HG03575 (cell line): ENCODE measurements around the gene EXOC4.
"Not testable (repeated sequence)": the region's sequence is repeated elsewhere in the genome, so short reads cannot be mapped to it uniquely, and the experiment has no call there.

Experiments used
- ATAC-seq: cut with Tn5 transposase; IDR thresholded peaks from one replicate; pipeline ENCODE4 v1.9.1; 2021; ENCODE audit not compliant: unreplicated experiment, insufficient number of reproducible peaks, low FRiP score; ENCODE audit errors: extremely low read depth

The EXOC4 gene

DNA sequence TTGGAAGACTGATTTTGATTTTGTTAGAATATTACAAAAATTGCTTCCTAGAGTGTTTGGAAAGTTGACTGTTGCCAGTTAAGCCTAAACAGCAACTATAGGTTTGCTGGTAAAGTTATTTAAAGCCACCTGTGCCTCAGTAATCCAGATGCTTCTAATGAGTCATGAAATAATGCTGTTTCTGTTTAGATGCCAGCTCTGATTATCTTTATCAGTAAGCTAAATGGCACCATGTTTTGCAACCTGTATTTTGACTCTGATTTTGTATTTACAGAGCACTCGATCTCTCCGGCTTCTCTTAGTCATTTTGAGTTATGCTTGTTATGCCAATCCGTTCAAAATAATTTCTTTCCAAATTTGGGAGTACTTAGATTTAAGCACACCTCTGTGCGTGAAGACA is 366.1 kb downstream of the EXOC4 start:
- no peak for ATAC-seq

DNA sequence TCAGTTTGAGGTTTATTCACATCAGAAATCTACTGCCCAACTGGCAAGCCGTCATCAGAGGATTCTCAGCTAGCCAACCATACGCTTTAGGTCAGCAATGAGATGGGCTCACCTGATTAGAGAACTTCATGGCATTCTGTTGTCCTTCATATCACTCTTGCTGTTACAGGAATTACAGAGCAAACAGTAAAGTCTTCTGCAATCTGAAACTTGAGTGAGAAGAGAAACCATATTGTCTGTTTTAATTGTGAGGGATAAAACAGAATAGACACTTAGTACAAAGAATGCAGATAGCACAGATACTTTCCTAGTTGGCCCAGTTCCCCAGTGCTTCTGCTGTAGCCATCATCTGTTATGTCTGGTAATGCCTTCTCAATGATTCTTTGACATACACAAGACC is 366.6 kb downstream of the EXOC4 start:
- ATAC-seq: no peak

DNA sequence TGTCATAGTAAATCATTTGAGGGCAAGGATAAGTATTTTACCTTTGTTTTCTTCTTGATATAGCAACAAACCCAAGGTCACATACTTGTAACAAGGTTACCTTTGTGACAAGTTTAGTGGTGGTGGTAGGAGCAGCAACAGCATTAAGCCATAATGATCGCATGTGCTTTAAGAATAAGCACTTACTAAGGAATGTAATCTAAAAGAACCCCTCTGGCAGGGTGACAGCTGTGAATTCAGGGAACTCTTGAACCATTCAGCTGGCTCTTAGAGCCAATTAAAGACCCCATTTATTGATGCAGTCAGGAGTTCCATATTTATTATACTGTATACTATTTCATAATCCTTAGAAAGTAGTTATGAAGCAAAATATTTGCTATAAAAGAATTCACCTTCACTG is 370.8 kb downstream of the EXOC4 start:
- no peak for ATAC-seq

DNA sequence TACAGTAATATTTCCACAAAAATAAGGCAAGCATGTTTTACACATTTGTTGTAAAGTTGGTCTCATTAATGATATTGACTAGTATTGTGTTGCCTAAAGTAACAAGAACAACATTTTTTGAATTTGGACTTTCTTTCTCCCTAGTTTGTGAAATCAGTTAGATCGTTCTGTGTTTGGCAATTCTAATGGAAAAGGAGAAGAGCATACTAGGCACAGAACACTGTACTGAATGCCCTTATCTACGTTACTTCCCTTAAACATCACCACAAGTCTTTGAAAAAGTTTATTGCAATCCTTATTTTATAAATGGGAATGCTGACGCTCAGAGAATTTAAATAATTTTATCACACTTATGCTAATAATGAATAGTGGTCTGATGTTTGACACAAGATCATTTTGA is 372.2 kb downstream of the EXOC4 start:
- no peak for ATAC-seq

DNA sequence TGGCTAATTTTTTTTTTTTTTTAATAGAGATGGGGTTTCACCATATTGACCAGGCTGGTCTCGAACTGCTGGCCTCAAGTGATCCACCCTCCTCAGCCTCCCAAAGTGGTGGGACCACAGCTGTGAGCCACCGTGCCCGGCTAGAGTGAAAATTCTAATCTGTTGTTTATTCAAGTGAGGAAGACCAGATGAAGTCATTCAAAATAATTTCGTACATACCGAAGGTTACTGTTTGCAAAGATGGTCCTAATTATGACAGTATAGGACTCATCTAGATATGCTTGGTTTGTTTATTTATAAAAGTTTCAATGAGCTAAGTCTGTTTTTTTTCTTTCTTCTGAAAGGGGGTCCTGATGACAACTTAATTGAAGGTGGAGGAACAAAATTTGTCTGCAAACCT is 376.8 kb downstream of the EXOC4 start:
- ATAC-seq: no peak

DNA sequence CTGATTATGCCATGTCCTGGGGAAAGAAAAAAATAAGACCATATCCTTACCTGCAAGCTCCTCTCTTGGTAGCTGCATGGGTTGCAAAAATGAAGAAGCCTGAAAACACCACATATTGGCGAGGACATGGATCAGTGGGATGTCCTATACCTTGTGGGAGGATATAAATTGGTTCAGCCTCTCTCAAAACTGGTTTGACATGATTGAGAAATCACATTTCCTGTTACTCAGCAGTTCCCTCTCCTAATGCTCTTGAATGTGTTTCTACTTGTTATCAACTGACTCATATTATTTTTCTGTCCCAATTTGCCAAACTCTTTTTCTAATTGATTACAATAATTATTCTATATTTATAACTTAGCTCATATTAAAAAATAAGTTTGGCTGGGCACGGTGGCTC is 380.2 kb downstream of the EXOC4 start:
- no peak for ATAC-seq

DNA sequence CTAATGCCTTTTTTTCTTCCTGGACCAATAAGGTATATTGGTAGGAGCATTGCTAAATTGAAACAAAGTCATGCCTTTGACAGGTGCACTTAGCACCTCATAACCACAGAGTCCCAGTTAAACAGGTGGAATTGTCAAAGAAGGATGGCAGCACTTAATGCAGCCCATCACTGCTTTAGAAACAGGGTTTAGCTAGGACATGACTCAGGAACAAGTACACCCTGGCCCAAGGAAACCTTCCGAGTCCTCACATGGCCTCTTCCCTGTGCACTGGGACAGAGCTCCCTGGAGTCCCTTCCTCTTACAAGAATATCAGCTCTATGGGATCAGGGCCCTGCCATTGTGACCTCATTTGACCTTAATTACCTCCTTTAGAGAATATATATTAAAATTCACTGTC is 382.7 kb downstream of the EXOC4 start:
- ATAC-seq: no peak

DNA sequence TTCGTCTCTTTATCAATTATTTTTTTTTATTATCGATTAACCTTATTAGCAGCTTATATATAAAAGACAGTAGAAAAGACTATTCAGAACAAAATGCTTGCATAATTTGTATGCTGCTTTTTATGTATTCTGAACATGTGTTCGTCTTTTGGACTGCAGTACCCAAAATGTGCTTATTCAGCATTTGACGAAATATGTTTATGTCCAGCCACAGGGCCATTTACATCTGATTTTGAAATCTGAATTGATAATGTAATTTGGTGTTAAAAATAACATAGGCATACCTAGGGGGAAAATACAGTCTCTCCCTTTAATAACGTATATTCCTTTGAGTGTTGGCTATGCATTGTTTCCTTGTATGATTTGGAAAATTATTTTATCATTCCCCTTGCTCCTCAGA is 386.0 kb downstream of the EXOC4 start:
- no peak for ATAC-seq

DNA sequence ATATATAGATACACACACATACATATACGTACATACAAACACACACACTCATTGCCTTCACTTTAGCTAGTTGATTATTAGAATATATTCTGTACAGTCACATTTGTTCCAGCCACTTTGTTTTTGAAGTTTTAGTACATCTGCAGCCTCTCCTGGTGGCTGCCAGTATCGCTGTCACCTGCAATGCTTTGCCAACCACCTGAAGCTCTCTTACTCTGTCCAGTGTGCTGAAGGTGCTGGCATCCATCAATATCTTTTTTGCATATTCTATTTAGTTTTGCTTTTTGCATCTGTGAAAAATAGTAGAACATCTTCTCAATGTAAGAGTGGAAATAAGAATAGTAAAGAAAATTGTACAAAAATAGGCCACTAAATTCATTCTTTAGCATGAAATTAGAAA is 388.6 kb downstream of the EXOC4 start:
- ATAC-seq: no peak

DNA sequence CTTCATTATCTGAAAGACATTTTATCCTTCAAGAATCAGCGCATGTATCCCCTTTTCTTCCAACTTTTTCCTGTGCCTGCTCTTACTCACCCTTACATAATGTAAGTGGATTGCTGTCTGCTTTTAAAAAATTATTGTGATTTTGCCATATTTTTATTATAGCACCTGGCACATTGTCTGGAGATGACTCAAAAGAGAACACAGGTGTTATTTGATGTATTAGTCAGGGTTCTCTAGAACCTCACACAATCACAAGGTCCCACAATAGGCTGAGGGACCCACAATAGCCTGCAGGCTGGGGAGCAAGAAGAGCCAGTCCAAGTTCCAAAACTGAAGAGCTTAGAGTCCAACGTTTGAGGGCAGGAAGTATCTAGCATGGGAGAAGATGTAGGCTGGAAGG is 390.0 kb downstream of the EXOC4 start:
- no peak for ATAC-seq

DNA sequence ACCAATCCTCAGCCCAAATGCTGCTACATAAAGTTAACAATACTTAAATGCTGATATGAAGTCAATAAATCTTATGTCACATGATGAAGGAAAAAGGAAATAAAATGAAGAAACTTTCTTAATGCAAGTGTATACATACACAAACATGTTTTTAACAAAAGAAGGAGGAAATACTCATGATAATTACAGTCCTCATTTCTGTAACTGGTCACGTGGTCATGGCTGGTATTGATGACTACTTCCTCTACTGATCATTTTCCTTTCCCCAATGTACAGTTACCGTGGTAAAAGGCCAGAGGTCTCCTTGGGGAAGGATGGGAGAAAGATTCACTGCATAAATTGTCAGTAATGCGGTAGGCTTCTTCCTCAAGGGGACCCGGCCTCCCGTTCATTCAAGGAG is 390.8 kb downstream of the EXOC4 start:
- not testable (repeated sequence) for ATAC-seq

DNA sequence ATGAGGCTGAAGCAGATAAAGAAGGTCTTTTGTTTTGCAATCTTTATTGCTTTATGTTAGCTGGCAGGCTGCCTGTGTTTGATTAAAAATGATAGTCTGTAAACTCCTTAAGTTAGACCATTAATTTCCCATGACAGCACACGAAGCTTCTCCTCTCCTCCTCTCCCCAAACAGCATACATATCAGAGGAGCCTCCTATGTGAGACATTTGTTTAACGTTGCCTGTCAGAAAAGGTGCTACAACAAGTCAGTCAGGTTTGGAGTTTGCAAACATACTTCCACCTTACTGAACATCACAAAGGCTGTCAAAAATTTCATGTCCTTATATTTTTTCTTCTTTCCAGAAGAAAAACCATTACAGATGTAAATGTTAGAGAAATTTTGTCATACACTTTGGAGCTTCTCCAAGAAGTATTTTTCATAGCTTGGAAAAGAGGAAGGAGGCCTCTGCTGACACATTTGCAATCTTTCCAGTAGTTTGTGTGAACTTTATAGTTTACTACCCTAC is 393.1 kb downstream of the EXOC4 start:
- no peak for ATAC-seq

DNA sequence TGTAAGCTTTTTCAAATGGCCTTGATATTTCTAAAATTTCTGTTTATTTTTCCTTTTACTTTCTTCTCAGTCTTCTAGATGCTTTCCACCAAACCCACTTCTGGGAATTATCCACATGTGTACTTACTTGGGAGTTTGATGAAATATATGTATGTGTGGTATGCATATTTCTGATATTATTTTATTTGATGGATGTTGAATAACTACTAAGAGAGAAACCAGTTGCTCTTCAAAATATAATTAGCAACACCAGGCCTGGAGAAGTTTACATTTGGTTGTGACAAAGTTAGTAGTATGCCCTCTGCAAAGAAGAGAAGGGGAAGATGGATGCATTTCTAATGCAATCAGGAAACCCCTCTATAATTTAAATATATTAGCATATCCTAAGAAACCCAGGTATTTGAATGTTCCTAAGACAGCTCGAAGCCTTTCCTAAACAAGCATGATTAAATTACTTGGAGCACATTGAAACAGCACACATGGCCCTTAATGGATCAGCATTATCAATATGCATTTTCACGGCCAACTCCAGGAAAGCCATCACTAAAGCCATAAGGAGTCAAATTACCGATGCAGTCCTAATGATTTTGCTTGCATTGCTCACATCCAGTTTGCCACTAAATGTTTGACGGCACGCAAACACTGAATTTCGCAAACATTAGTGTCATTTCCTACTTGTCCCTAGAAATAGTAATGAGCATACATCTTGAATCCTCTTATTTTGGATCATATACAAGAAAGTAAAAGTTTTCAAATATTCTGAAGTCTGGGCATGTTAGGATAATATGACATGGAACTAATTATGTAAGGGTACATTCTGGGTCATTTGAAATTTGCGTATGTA is 393.8 kb downstream of the EXOC4 start:
- ATAC-seq: no peak

DNA sequence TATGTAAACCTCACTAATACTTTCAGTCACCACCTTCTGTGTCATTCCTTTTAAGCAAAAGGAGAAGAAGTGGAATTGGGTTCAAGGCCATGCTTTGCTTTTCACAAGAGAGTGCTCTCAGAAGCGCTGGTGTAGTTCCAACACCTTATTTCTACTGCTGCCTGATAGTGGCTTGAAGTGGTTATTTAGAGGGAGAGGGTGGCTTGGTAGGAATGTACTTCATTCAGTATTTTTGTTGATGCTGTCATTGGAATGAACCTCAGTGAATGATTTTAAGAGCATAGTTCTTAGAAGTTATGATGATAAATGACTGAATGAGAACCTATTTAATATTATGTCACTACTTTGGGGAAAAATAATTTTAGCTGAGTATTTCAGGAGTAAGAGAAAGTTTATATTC is 396.7 kb downstream of the EXOC4 start:
- ATAC-seq: no peak

DNA sequence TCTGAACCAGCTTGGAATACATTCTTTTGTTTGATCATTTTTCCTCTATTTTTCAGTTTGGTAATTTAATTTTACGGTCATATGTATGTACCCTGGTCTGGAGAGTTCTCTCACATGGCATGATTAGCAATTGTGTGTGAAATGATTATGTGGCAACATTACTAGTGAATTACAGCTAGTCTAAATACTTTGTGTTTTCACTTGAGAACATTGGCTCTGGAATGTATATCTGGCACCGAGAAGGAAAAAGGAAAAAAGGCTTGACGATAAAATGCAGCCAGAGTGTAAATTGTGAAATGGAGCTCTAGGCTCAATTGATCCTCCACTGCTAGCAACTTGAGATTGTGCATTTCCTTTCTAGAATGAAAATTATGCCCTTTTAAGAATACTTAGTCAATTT is 397.2 kb downstream of the EXOC4 start:
- no peak for ATAC-seq

DNA sequence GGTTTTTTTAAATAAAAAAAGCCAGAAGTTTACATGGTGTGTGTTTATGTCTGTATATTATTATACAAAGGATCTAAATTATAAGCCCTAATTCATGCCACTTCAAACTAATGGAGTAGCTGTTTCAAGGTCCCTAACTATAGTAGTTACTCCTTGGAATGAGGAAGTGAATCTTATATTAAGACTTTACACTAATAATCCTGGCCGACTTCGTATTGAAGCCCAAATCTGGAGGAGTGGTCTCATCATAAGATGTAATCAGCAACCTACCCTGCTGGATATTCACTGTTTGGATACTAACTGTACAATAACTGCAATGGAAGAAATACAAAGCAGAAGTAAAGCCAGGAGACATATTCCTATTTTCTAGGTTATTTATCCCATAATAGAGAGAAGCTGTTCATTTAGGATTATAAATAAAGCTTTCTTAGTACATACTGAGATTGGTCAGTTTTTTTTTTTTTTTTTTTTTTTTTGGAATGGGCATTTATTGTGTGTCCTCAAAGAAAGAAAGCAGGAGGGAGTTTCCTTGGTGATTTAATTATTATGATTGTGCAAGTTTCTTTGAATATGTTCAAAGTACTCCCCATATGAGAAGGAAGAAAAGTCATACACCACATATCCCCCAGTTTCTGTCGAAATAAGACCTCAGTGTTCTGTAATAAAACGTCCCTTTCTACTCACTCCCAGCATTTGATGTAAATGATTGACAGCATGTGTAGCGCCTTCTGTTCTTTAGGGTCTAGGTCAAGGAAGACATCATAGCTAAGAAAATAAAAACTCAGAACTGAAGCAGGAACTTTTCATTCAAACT is 397.8 kb downstream of the EXOC4 start:
- ATAC-seq: no peak

DNA sequence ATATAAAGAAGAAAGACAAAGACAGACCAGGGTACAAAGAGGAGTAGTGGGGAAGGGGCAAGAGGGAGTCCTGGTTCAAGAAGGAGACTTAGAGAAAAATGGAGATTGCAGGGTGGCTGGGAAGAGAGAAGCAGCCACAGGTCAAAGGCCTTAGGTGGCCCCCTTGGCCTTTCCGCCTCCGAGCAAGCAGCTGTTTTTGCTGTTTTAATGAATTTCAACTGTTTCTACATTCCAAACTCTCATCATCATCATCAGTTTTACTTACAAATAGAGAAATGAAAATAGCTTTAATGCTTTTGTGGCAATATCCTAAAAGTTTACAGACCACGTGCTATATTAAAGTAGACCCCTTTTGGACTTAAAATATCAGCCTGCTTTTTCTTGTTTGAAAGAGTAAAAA is 399.7 kb downstream of the EXOC4 start:
- no peak for ATAC-seq

DNA sequence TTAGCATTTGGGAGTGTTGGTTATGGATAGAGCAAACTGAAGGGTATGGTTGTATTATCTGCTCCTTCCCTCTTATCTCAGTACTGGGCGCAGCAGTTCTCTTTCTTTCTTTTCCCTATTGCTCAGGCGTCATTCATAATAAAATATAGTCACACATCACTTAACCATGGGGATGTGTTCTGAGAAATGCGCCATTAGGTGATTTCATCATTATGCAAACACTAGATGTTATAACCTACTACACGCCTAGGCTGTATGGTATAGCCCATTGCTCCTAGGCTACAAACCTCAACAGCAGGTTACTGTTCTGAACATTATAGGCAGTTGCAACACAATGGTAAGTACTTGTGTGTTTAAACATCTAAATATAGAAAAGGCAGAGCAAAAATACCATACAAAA is 401.7 kb downstream of the EXOC4 start:
- no peak for ATAC-seq

DNA sequence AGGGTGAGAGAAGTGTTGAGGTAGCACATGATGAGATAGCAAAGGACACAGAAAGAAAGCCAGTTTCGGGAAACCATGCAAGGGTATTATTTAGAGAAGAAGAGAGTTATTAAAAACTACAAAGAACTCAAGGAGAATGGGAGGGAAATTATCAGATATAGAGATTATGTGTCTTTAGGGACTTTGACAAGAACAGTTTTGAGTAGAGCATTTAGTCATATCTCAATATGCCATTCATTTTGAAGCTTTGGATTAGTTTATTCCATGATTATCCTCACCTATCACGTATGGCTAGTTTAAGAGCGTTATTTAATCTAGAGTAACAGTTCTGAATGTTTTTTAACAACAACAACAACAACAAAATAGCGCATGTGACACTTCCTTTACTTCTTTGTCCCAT is 409.4 kb downstream of the EXOC4 start:
- no peak for ATAC-seq

DNA sequence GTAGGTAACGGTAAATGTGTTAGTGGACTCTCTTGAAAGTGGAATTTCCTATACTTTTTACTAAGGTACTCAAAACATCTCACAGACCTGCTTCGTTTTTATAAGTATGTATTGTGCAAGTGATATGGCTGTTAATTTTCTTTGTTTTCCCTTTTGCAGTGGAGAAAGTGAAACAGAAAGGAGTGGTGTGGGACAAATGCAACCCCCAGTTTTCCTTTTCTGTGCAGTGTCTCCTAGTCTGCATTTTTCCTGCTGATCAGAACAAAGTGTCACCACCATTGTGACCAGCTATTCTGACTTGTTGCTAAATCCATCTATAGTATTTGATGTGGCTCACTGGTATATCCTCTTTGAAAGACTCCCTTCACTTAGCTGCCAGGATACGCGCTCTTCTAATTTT is 410.0 kb downstream of the EXOC4 start:
- no peak for ATAC-seq
